OCI-LY7 (cell line): ENCODE measurements around the gene PPP1R14C.

Experiments
- CTCF ChIP-seq: fragments of 200-600 bp; sonication (generic); conservative IDR thresholded peaks from 2 replicates; pipeline ENCODE4 v1.5.1; 2014; ENCODE audit warnings: mild to moderate bottlenecking, antibody characterized with exemption, low read length, moderate library complexity, mixed read lengths
- EZH2phosphoT487 ChIP-seq: fragments of 200-600 bp; sonication (generic); IDR thresholded peaks from 2 replicates; pipeline ENCODE4 v1.6.1; 2018; ENCODE audit warnings: low read depth, borderline replicate concordance, mild to moderate bottlenecking, mixed run types, antibody characterized with exemption, low read length, moderate library complexity, mixed read lengths

GRCh38 chr6:150138638-150139037 lies 4.2 kb upstream of the PPP1R14C start:
- TF ChIP-seq CTCF (no peak), EZH2phosphoT487 (no peak)
